Measurements from ENCODE around the gene EXOC4.

The EXOC4 gene

DNA sequence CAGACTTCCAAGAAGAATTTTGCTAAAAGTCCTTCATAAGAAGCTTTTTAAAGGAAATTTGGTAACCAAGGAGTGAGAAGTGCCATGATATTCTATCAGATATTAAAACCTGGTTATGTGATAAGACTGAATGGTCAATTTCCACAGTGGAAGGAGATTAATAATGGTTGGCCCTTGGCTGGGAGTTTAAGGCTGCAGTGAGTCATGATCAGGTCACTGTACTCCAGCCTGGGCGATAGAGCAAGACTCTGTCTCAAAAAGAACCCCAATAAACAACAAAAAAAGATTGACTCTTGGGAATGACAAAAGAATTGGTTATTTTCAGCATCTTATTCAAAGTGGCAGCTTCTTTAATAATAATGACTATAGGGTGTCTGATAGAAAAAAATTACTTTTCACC is 37.2 kb downstream of the EXOC4 start:
- Histone ChIP-seq H3K27ac (replicated peaks; ENCODE audit: low read length) (no peak overlapping the region), H3K23ac (ENCODE audit: low read depth, low read length, poor library complexity) (no peak overlapping the region), H2BK5ac (ENCODE audit: low read length) (no peak overlapping the region), H3K36me3 (replicated peaks in 1 of 2; ENCODE audit: control insufficient read depth in 2 of 2, insufficient read depth in 2 of 2, low read length in 2 of 2) (peaks cover 3 to 49% of the 10 kb centered on the region in 2 donors), H3K9ac (ENCODE audit: low read depth, low read length, poor library complexity) (no peak overlapping the region), H3K27me3 (ENCODE audit: control insufficient read depth in 3 of 3, insufficient read depth in 3 of 3, low read depth in 1 of 3, low read length in 3 of 3) (no peaks in the 10 kb centered on the region), H4K8ac (ENCODE audit: low read depth, low read length) (no peak overlapping the region), H3K4me1 (ENCODE audit: control insufficient read depth in 2 of 2, insufficient read depth in 1 of 2, low read depth in 1 of 2, low read length in 2 of 2) (peaks cover 0 to 2% of the 10 kb centered on the region in 2 donors), H2BK12ac (ENCODE audit: low read length) (no peak overlapping the region), H3K18ac (ENCODE audit: low read length) (no peak overlapping the region), H3K9me3 (replicated peaks in 1 of 2; ENCODE audit: control insufficient read depth in 2 of 2, insufficient read depth in 1 of 2, low read depth in 1 of 2, low read length in 2 of 2) (no peaks in the 10 kb centered on the region), H2BK15ac (ENCODE audit: low read length) (no peak overlapping the region), H2BK120ac (ENCODE audit: low read depth, low read length) (no peak overlapping the region), H3K79me1 (ENCODE audit: low read depth, low read length) (no peaks in the 10 kb centered on the region), H3K4ac (ENCODE audit: low read length) (no peak overlapping the region), H3K4me3 (ENCODE audit: low read length in 2 of 2) (no peak overlapping the region), H3K14ac (ENCODE audit: low read length) (no peak overlapping the region), H2AFZ (ENCODE audit: low read length) (no peak overlapping the region), H2AK5ac (ENCODE audit: low read depth, low read length) (no peak overlapping the region), H3K4me2 (ENCODE audit: insufficient read depth, low read length, poor library complexity, severe bottlenecking) (no peak overlapping the region), H4K91ac (ENCODE audit: low read depth, low read length, poor library complexity) (no peak overlapping the region)
- WGBS, 2 donors (ENCODE audit: extremely low coverage in 2 of 2, insufficient read length in 2 of 2, insufficient replicate concordance in 1 of 2) = no CpG with 5 or more reads among the region's 1 CpG
- DNase-seq (ENCODE audit: low spot score) = no peak

GRCh38 chr7:133290676-133291333 is 37.9 kb downstream of the EXOC4 start:
- Histone ChIP-seq H2BK12ac (ENCODE audit: low read length) (no peak overlapping the region), H2BK15ac (ENCODE audit: low read length) (no peak overlapping the region), H2BK5ac (ENCODE audit: low read length) (no peak overlapping the region), H3K4me2 (ENCODE audit: insufficient read depth, low read length, poor library complexity, severe bottlenecking) (no peak overlapping the region), H2AK5ac (ENCODE audit: low read depth, low read length) (no peak overlapping the region), H3K79me1 (ENCODE audit: low read depth, low read length) (no peaks in the 10 kb centered on the region), H3K27ac (replicated peaks; ENCODE audit: low read length) (no peak overlapping the region), H2BK120ac (ENCODE audit: low read depth, low read length) (no peak overlapping the region), H3K4me3 (ENCODE audit: low read length in 2 of 2) (no peak overlapping the region), H3K27me3 (ENCODE audit: control insufficient read depth in 3 of 3, insufficient read depth in 3 of 3, low read depth in 1 of 3, low read length in 3 of 3) (no peaks in the 10 kb centered on the region), H3K4ac (ENCODE audit: low read length) (no peak overlapping the region), H3K9ac (ENCODE audit: low read depth, low read length, poor library complexity) (no peak overlapping the region), H3K9me3 (replicated peaks in 1 of 2; ENCODE audit: control insufficient read depth in 2 of 2, insufficient read depth in 1 of 2, low read depth in 1 of 2, low read length in 2 of 2) (no peaks in the 10 kb centered on the region), H4K8ac (ENCODE audit: low read depth, low read length) (no peak overlapping the region), H3K18ac (ENCODE audit: low read length) (no peak overlapping the region), H3K36me3 (replicated peaks in 1 of 2; ENCODE audit: control insufficient read depth in 2 of 2, insufficient read depth in 2 of 2, low read length in 2 of 2) (peaks cover 3 to 49% of the 10 kb centered on the region in 2 donors), H3K14ac (ENCODE audit: low read length) (no peak overlapping the region), H3K23ac (ENCODE audit: low read depth, low read length, poor library complexity) (no peak overlapping the region), H3K4me1 (ENCODE audit: control insufficient read depth in 2 of 2, insufficient read depth in 1 of 2, low read depth in 1 of 2, low read length in 2 of 2) (peaks cover 0 to under 1% of the 10 kb centered on the region in 2 donors), H4K91ac (ENCODE audit: low read depth, low read length, poor library complexity) (no peak overlapping the region), H2AFZ (ENCODE audit: low read length) (no peak overlapping the region)
- no CpG with 5 or more reads among the region's 3 CpGs for WGBS, 2 donors (ENCODE audit: extremely low coverage in 2 of 2, insufficient read length in 2 of 2, insufficient replicate concordance in 1 of 2)
- no peak for DNase-seq (ENCODE audit: low spot score)

DNA sequence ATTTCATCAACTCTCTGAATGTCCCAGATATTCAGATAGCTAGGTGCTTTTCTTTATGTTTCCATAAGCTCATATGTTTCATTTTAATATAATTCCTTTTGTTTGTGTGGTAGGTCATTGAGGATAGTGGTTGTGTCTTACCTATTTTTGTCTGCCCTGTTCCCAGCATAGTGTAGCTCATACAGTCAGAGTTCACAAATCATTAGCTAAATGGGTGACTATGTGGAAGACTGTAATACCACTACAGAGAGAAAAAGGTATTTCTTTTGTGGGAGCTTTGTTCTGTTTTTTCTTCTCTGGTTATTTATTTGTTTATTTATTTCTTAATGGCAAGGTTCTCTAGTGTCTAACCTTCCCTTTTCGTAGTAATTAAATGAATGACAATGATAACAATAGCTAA is 39.8 kb downstream of the EXOC4 start:
- H3K9ac ChIP-seq (ENCODE audit: low read depth, low read length, poor library complexity) = no peak overlapping the region
- H3K14ac ChIP-seq (ENCODE audit: low read length) = no peak overlapping the region
- H3K79me1 ChIP-seq (ENCODE audit: low read depth, low read length) = peaks cover 2% of the 10 kb centered on the region
- H3K9me3 ChIP-seq (replicated peaks in 1 of 2; ENCODE audit: control insufficient read depth in 2 of 2, insufficient read depth in 1 of 2, low read depth in 1 of 2, low read length in 2 of 2) = no peaks in the 10 kb centered on the region
- H3K4ac ChIP-seq (ENCODE audit: low read length) = no peak overlapping the region
- no peak overlapping the region for H3K4me3 ChIP-seq (ENCODE audit: low read length in 2 of 2)
- H3K27ac ChIP-seq (replicated peaks; ENCODE audit: low read length) = no peak overlapping the region
- no CpG with 5 or more reads among the region's 1 CpG for WGBS, 2 donors (ENCODE audit: extremely low coverage in 2 of 2, insufficient read length in 2 of 2, insufficient replicate concordance in 1 of 2)
- H2BK120ac ChIP-seq (ENCODE audit: low read depth, low read length) = no peak overlapping the region
- H2AK5ac ChIP-seq (ENCODE audit: low read depth, low read length) = no peak overlapping the region
- DNase-seq (ENCODE audit: low spot score) = no peak
- no peak overlapping the region for H2BK12ac ChIP-seq (ENCODE audit: low read length)
- H2BK15ac ChIP-seq (ENCODE audit: low read length) = no peak overlapping the region
- no peaks in the 10 kb centered on the region for H3K27me3 ChIP-seq (ENCODE audit: control insufficient read depth in 3 of 3, insufficient read depth in 3 of 3, low read depth in 1 of 3, low read length in 3 of 3)
- no peak overlapping the region for H2BK5ac ChIP-seq (ENCODE audit: low read length)
- H3K18ac ChIP-seq (ENCODE audit: low read length) = no peak overlapping the region
- H2AFZ ChIP-seq (ENCODE audit: low read length) = no peak overlapping the region
- H3K23ac ChIP-seq (ENCODE audit: low read depth, low read length, poor library complexity) = no peak overlapping the region
- no peak overlapping the region for H4K8ac ChIP-seq (ENCODE audit: low read depth, low read length)
- peaks cover 3 to 48% of the 10 kb centered on the region in 2 donors for H3K36me3 ChIP-seq (replicated peaks in 1 of 2; ENCODE audit: control insufficient read depth in 2 of 2, insufficient read depth in 2 of 2, low read length in 2 of 2)
- H3K4me2 ChIP-seq (ENCODE audit: insufficient read depth, low read length, poor library complexity, severe bottlenecking) = no peak overlapping the region
- no peaks in the 10 kb centered on the region for H3K4me1 ChIP-seq (ENCODE audit: control insufficient read depth in 2 of 2, insufficient read depth in 1 of 2, low read depth in 1 of 2, low read length in 2 of 2)
- no peak overlapping the region for H4K91ac ChIP-seq (ENCODE audit: low read depth, low read length, poor library complexity)

DNA sequence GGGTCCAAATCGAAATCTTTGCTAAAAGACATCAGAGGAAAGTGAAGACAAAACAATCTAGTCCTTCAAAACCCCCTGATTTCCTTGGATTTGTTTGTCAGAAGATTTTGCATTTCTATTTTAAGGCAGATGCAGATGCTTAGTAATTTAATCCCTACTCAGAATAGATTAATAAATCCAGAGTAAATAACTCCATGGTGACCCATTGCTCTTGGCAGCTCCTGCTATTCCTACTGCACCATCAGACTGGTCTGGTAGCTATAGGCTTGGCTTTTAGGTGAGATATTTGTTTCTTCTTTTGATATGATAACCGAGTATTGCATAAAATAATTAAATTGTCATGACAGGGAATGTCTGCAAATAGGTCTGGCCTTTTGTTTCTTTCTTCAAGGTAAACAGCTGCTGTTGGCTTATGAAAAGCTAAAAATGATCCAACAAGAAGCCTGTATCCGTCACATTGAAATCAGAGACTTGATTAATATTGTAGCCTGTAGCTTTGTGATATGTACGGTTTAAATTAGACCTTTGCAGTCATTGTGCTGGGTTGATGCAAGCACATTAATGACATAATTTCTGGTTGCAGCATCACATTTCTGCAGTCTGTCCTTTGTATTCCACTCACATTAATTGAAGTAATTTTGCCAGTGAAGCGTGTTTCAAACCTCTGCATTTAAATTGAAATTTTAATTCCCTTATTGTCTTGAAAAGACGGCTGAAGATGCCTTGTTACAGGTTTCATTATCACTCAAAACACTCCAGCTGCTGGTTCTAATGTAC is 40.7 kb downstream of the EXOC4 start:
- Histone ChIP-seq H3K4me2 (ENCODE audit: insufficient read depth, low read length, poor library complexity, severe bottlenecking) (no peak overlapping the region), H3K4me3 (ENCODE audit: low read length in 2 of 2) (no peak overlapping the region)
- WGBS, 2 donors (ENCODE audit: extremely low coverage in 2 of 2, insufficient read length in 2 of 2, insufficient replicate concordance in 1 of 2) = no CpG with 5 or more reads among the region's 6 CpGs

More for the DNA sequence above, 40.7 kb downstream of the EXOC4 start:
- no peak overlapping the region for H2BK15ac ChIP-seq (ENCODE audit: low read length)
- no peak overlapping the region for H4K8ac ChIP-seq (ENCODE audit: low read depth, low read length)
- H3K4me1 ChIP-seq (ENCODE audit: control insufficient read depth in 2 of 2, insufficient read depth in 1 of 2, low read depth in 1 of 2, low read length in 2 of 2) = peaks cover 0 to 1% of the 10 kb centered on the region in 2 donors
- H3K14ac ChIP-seq (ENCODE audit: low read length) = no peak overlapping the region
- H3K9ac ChIP-seq (ENCODE audit: low read depth, low read length, poor library complexity) = no peak overlapping the region
- no peak overlapping the region for H3K27ac ChIP-seq (replicated peaks; ENCODE audit: low read length)
- peaks cover 4% of the 10 kb centered on the region for H3K79me1 ChIP-seq (ENCODE audit: low read depth, low read length)
- H2BK5ac ChIP-seq (ENCODE audit: low read length) = no peak overlapping the region
- H4K91ac ChIP-seq (ENCODE audit: low read depth, low read length, poor library complexity) = no peak overlapping the region
- H2AK5ac ChIP-seq (ENCODE audit: low read depth, low read length) = no peak overlapping the region
- H3K36me3 ChIP-seq (replicated peaks in 1 of 2; ENCODE audit: control insufficient read depth in 2 of 2, insufficient read depth in 2 of 2, low read length in 2 of 2) = peaks cover 3 to 45% of the 10 kb centered on the region in 2 donors
- H2AFZ ChIP-seq (ENCODE audit: low read length) = no peak overlapping the region
- no peak overlapping the region for H3K4ac ChIP-seq (ENCODE audit: low read length)
- H3K27me3 ChIP-seq (ENCODE audit: control insufficient read depth in 3 of 3, insufficient read depth in 3 of 3, low read depth in 1 of 3, low read length in 3 of 3) = no peaks in the 10 kb centered on the region
- DNase-seq (ENCODE audit: low spot score) = no peak
- no peak overlapping the region for H3K18ac ChIP-seq (ENCODE audit: low read length)
- no peak overlapping the region for H2BK120ac ChIP-seq (ENCODE audit: low read depth, low read length)
- H3K9me3 ChIP-seq (replicated peaks in 1 of 2; ENCODE audit: control insufficient read depth in 2 of 2, insufficient read depth in 1 of 2, low read depth in 1 of 2, low read length in 2 of 2) = no peaks in the 10 kb centered on the region
- H3K23ac ChIP-seq (ENCODE audit: low read depth, low read length, poor library complexity) = no peak overlapping the region
- no peak overlapping the region for H2BK12ac ChIP-seq (ENCODE audit: low read length)
